Right renal pelvis (tissue), 4 donors: ENCODE results near the gene SCRG1. TPM values are rescaled to one million over a fixed set of nuclear protein-coding genes. Genes with fewer than 3 reads are reported as not detected.

ENCODE experiments used
- DNase-seq, 4 donors: peaks; one replicate each; pipeline ENCODE4 v3.0.0-alpha.2; 2013; ENCODE audit warnings: low read depth in 4 of 4, low spot score in 3 of 4, missing footprints in 1 of 4
- polyA plus RNA-seq, 4 donors: library from polyadenylated mRNA; unstranded; fragments of 120-200 nt; gene quantifications; one replicate each; pipeline ENCODE4 v1.2.1, GENCODE V29; 2013; ENCODE audit not compliant: insufficient read length in 4 of 4

The SCRG1 gene
- under 1 TPM; 0.31 to 0.54 (median 0.39) TPM for polyA plus RNA-seq

DNA sequence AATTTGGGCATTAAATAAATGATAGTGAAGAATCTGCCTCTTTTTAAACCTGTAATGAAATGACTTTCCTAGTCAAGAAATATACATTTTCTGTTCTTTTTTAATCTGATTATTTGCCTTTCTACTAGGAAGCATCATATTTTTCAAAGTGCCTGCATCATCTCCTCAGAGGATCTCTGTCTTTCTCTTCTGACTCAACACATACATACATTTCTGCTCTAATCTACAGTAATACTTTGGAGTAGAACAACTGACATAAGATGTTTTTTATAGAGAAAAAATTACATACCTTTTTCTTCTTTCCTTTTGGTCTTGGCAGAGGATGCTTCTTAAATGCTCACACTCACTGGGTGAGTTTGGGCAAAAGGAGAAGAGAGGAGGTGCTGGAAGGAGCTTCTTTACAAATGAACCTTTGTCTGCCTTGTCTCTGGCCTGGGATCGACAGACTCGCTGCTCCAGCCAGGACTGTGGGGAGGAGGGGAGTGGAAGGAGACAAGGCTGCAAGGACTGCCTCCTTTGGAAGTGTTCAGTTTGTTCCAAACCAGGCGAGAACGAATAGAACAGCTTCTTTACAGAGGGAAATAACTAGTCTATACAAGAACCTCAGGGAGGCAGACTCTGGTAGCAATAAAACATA, at the start of gene SCRG1:
TSS of gene SCRG1 (minus strand) at position 338 of the 637 bp plus-strand sequence. CDS start 7,702 bp downstream, outside the sequence.
- DNase-seq: no peak

- DNase-seq: no peak
Observed at GRCh38 chr4:173448103-173448502, 49.2 kb upstream of the SCRG1 start.

DNA sequence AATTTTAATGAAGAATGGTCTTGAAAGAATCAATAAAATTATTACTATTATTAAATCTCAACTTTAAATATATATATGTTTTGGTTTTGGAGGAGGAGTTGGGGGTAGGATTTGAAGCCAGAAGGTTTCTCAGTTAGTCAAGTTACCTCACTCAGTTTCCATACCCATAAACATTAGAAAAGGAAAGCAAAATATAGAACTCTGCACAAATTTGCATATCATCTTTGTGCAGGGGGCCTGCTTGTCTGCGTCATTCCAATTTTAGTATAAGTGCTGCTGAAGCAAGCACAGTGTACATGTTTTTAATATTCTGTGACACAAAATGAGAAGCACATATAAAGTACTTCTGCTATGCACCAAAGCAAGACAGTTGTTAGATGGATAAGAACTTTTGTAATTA, 47.5 kb upstream of the SCRG1 start:
- no peak for DNase-seq

DNA sequence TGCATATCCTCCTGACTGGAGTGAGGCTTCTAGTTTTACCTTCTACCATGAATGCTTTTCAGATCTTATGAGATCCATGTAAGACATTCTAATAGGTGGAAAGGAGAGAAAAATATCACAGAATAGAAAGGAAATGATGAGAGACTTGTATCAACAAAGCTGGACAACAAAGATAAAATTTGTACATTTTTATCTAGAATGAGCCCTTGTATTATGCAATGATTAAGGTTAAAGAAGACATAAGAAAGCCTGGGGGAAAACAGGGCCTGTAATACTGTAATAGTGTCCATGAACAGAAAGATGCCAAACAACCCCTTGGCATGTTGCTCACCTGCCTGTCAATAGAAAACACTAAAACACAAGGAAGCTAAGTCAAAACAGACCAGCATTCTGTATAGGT, 44.2 kb upstream of the SCRG1 start:
- DNase-seq: no peak

- no peak for DNase-seq
Observed at GRCh38 chr4:173442223-173442932, 43.5 kb upstream of the SCRG1 start.

- no peak for DNase-seq
Observed at GRCh38 chr4:173440888-173441287, 42.0 kb upstream of the SCRG1 start.

DNA sequence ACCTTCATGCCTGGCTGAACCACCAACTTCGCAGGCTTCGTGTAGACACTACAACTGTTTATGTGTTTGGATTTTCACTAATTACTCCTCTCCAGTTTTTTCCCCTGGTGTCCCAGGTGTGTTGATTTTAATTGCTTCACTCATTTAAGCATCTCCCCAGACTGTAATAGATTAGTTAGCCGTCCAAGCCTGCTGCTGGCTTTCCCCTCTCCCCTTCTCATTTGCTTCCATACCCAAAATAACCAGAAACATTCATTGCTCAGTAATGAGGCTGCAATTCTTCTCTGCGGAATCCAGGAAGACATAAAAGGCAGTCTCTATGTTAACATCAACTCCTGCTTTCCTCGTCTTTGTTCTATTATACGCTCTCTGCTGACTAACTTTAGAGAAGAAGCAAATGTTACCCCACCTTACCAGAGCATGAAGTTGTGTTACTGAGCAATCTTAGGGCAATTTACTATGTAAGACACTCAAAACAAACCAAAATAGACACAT, 37.9 kb upstream of the SCRG1 start:
- DNase-seq: no peak

- DNase-seq: no peak
Observed at GRCh38 chr4:173436149-173436579, 37.2 kb upstream of the SCRG1 start.

DNA sequence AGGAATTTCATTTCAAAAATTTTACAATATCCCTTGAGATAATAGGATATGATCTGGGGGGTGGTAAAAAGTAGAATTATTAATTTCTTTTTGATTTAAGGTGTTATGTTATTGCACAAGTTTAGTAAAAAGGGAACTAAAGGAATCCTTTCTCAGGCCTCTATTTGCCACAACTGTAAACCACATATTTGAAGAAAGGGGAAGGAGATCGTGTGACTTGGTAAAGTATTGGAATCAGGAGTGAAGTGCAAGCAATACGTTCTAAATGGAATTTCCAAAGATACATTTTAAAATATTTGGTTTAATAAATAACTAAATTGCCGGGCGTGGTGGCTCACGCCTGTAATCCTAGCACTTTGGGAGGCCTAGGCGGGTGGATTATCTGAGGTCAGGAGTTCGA, 35.3 kb upstream of the SCRG1 start:
- DNase-seq: no peak

GRCh38 chr4:173433447-173433846, 34.5 kb upstream of the SCRG1 start:
- no peak for DNase-seq

GRCh38 chr4:173432430-173432829, 33.5 kb upstream of the SCRG1 start:
- no peak for DNase-seq

GRCh38 chr4:173426064-173426463, 27.1 kb upstream of the SCRG1 start:
- no peak for DNase-seq

GRCh38 chr4:173424899-173425805, 26.2 kb upstream of the SCRG1 start:
- DNase-seq: no peak

DNA sequence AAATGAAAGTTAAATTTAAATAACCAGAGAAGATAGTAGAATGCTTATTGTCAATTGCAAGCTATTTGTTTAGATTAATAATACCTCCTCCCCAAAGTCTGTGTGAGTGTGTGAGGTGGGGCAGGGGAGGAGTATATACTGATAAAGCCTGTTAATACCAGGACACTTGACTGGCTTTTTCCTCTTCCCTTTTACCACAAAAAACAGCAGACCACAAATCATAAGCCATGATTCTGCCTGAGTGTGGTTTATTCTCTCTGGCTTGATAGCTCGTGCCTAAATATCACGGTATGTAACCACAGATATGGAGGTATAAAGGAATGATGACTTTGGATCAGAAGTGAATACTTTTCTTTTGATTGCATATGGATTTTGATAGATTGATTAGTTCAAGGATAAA, 21.9 kb upstream of the SCRG1 start:
- no peak for DNase-seq

- no peak for DNase-seq
Observed at GRCh38 chr4:173420324-173420752, 21.4 kb upstream of the SCRG1 start.

DNA sequence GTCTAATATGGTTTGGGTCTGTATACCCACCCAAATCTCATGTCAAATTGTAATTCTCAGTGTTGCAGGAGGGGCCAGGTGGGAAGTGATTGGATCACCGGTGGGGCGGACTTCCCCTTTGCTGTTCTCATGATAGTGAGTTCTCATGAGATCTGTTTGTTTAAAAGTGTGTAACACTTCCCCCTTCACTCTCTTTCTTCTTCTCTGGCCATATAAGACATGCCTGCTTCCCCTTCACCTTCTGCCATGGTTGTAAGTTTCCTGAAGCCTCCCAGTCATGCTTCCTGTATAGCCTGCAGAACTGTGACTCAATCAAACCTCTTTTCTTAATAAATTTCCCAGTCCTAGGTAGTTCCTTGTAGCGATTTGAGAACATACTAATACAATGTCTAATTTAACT, 19.7 kb upstream of the SCRG1 start:
- DNase-seq: no peak

- no peak for DNase-seq
Observed at GRCh38 chr4:173417833-173418232, 18.9 kb upstream of the SCRG1 start.

- no peak for DNase-seq
Observed at GRCh38 chr4:173415885-173416653, 17.2 kb upstream of the SCRG1 start.

- DNase-seq: no peak
Observed at GRCh38 chr4:173415092-173415491, 16.2 kb upstream of the SCRG1 start.

DNA sequence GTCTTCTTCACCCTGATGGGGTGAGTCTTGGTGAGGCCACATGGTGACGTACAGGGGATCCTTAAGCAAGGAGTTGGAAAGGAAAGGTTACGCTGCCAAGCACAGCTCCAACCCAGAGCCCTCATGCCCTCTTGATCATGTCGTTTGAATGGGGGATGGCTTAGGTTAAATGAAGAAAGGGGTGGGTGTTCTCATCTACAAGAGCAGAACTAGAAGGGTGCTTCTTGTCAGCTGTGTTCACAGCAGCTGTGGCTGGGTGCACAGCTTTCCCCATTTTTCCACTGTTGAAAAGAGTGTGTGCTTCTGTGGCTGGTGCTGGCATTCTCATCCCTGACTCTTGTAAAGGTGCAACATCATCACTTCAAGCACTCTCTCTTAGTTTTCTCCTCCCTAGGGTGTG, 15.5 kb upstream of the SCRG1 start:
- no peak for DNase-seq
